Measurements from ENCODE around the gene TTLL6.
"Not testable (repeated sequence)": the region's sequence is repeated elsewhere in the genome, so short reads cannot be mapped to it uniquely, and the experiment has no call there.

Gene TTLL6

DNA sequence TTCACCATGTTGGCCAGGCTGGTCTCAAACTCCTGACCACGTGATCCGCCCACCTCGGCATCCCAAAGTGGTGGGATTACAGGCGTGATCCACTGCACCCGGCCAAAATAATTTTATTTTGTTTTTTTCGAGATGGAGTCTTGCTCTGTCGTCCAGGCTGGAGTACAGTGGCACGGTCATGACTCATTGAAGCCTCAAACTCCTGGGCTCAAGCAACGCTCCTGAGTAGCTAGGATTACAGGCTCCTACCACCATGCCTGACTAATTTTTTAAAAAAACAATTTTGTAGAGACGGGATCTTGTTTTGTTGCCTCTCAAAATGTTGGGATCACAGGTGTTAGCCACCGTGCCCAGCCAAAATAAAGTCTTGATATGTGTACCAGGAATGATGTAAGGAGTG is 2.4 kb upstream of the TTLL6 start:
- Histone ChIP-seq H3K4me3 (no peak overlapping the region), H3K27ac (no peak overlapping the region)

GRCh38 chr17:48818361-48818841 is 1.4 kb upstream of the TTLL6 start:
- H3K27ac ChIP-seq: no peak overlapping the region

GRCh38 chr17:48816438-48816773 is 623 bp downstream of the TTLL6 start:
- H3K4me3 ChIP-seq: peak overlapping the region in 4 of 7 experiments; percentile 18 to 38 (median 28)
- no peak overlapping the region for H3K27ac ChIP-seq

More at GRCh38 chr17:48818361-48818841, 1.4 kb upstream of the TTLL6 start:
- no peak overlapping the region for H3K4me3 ChIP-seq

DNA sequence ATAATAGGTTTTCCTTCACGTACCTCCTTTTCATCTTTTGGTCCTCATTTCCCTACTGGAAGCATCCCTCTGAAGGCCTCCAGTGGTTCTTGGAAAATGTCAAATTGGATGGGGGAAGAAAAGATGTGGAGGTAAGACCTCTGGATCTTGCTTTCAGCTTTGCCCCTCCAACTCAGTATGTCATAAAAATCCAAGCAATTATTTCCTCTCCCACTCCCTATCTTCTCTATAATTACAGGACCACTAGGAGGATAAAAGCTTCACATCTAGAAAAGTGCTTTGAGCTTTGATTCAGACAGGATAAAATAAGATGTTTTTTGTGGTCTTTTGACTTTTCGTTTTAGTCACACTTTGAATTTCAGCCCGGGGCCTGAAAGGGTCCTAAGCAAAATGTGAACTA is 1.7 kb downstream of the TTLL6 start:
- Histone ChIP-seq H3K4me3 (no peak overlapping the region), H3K27ac (no peak overlapping the region)

- Histone ChIP-seq H3K27ac (no peak overlapping the region), H3K4me3 (no peak overlapping the region)
Measured at GRCh38 chr17:48814504-48814903, 2.5 kb downstream of the TTLL6 start.

- H3K4me3 ChIP-seq: no peak overlapping the region
- no peak overlapping the region for H3K27ac ChIP-seq
Measured at GRCh38 chr17:48812001-48812400, 5.0 kb downstream of the TTLL6 start.

GRCh38 chr17:48809182-48809581 is 7.8 kb downstream of the TTLL6 start:
- no peak overlapping the region for H3K4me3 ChIP-seq
- no peak overlapping the region for H3K27ac ChIP-seq

DNA sequence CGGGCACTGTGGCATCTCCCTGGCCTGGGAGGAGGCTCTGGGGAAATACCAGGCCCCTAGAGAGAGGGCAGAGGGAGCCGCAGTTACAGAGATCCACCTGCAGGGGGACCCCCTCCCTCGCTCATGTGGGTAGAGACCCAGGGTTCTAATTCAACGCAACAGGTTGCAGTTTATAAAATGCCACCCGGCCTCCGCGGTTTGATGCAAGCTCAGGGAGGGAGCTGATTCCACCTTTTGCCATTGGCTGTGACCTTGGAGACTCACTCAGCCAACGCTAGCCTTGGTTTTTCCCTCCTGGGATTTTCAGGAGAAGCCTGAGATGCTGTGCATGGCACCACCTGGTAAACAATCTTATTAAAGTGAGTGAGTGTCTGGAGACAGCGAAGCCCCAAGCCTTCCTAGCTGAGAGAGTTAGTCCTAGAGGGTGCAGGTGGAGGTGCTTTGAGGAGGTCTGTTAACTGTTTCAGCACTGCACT is 12.1 kb downstream of the TTLL6 start:
- Histone ChIP-seq H3K4me3 (no peak overlapping the region), H3K27ac (no peak overlapping the region)

GRCh38 chr17:48800626-48801217 is 16.3 kb downstream of the TTLL6 start:
- Histone ChIP-seq H3K27ac (no peak overlapping the region), H3K4me3 (no peak overlapping the region)

GRCh38 chr17:48799069-48799723 is 17.8 kb downstream of the TTLL6 start:
- no peak overlapping the region for H3K27ac ChIP-seq
- no peak overlapping the region for H3K4me3 ChIP-seq

GRCh38 chr17:48796163-48796522 is 20.9 kb downstream of the TTLL6 start:
- H3K27ac ChIP-seq: peak overlapping the region in 3 of 21 experiments; percentile 11 to 65 (median 31)

DNA sequence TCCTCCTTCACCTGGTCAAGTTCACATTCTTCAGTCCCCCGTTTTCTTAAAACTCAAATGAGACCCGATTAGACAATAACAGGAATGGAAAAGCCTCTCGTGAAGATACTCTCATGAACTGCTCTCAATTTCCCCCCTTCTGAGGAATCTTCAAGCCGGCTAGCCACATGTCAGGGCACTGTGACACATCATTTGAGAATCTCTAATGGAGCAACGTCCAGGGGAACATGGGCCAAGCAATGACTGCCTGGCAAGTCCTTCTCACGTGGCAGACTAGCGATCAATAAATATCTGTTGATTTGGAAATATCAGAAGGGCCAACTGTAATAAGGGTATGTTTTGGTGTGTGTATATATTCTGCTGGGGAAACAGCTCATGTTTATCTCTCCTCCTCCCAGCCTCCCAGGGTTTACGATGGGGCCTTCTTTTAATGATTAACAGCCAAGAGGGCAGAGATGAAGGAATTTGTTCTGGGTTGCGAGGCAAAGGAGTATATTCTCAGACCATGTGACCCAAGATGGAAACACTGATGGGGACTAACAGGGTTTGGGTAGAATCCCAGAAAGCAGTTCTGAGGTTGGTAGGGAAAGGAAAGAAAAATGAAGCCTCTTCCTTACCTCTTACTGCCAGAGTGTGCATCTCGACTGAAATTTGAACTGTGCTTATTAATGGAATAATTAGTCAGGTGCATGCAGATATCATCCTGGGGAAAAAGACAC is 21.4 kb downstream of the TTLL6 start:
- H3K27ac ChIP-seq: peak overlapping the region in 6 of 21 experiments; percentile 11 to 65 (median 26)
- no peak overlapping the region for H3K4me3 ChIP-seq

More at GRCh38 chr17:48796163-48796522, 20.9 kb downstream of the TTLL6 start:
- not testable (repeated sequence) for H3K4me3 ChIP-seq

DNA sequence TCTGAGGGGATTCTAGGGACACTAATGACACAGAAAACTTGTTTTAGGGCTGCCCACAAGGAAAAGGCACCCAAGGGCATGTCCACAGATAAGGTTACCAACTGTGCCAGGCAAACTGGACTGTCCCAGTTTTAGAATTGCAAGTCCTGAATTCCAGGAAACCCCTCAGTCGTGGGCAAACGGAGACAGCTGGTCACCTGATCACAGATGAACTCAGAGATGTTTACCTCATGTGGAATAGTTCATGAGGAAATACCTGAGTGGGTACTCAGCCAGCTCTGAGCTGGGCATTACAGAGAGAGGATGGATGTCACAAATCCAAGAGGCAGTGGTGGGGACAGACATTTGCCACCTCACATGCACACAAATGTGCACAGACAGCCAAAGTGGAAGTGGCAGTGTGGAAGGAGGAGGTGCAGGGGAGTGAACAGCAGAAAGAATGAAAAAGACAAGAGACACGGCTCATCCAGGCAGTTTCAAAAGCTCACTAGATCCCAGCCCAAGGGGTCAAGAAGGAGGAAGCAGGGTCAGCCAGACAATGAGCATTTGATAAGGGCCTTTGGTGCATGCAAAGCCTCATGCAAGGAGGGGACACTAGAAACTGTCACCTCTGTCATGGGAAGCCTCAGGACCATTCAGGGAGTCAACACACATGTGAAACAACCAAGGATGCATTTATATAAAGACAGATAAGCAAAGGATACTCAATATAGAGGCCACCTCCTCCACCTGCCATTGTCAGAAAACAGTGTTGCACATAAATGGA is 24.8 kb downstream of the TTLL6 start:
- Histone ChIP-seq H3K4me3 (no peak overlapping the region), H3K27ac (no peak overlapping the region)

DNA sequence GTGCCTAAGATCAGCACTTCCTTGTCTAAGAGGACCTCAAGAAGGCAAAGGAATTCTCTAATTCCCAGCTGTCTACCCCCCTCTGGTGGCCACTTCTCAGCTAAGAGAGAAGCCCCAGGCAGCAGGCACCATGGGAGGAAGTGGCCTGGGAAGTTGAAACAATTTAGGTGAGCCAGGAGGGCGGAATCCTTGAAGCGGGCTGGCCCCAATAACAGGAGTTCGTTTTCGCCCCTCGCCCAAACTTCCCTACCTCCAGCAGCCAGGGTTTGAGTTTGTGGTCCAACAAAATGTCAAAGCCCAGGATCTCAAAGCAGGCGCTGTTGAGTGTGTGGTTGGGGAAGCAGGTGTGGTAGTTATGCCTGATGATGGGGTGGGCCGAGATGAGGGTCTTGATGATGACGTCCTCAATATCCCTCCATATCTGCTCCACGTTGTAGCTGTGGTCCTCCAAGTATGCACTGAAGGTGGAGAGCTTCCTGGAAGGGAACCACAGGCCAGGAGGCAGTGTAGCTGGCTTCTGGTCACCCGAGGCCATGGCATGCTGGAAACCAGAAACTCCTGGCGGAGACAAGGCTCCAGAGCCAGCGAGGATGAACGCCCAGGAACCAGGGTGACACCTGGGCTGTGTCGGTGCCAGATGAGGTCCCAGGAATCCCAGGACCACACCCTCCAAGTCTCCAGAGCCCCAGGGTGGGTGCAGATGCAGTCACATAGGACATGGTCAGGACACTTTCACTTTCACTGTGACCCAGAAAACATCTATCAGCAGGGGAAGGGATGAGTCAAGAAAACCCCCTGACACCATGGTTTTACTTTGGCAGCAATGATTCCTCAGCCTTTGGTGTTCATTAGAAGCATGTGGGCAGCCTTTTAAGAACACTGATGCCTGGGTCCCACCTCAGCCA is 25.6 kb downstream of the TTLL6 start:
- no peak overlapping the region for H3K4me3 ChIP-seq
- H3K27ac ChIP-seq: no peak overlapping the region

DNA sequence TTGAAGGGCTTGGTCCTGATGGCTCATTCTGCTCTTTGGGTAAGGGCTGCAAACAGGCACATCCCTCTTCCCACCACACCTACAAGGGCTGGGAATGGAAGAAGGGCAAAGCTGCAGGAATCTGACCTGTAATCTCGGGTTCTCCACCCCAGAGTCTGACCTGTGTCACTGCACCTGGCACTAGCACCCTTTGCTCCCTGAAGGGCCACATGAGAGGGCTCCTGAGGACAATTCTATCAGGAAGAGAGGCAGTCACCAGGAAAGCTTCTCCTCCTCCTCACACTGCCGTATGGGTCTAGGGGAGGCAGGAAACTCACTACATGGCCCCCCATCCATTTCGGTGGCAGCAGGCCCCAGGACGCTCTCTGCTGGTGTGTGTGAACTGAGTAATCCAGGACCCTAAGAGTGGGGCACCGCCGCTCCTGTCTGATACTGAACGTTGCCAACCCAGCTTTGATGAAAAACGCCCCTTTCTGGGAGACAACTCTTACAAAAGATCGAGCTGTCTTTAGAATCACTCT is 26.4 kb downstream of the TTLL6 start:
- Histone ChIP-seq H3K4me3 (no peak overlapping the region), H3K27ac (no peak overlapping the region)

GRCh38 chr17:48787828-48788227 is 29.2 kb downstream of the TTLL6 start:
- Histone ChIP-seq H3K4me3 (no peak overlapping the region), H3K27ac (no peak overlapping the region)

- Histone ChIP-seq H3K4me3 (no peak overlapping the region), H3K27ac (no peak overlapping the region)
Measured at GRCh38 chr17:48779421-48779820, 37.6 kb downstream of the TTLL6 start.

DNA sequence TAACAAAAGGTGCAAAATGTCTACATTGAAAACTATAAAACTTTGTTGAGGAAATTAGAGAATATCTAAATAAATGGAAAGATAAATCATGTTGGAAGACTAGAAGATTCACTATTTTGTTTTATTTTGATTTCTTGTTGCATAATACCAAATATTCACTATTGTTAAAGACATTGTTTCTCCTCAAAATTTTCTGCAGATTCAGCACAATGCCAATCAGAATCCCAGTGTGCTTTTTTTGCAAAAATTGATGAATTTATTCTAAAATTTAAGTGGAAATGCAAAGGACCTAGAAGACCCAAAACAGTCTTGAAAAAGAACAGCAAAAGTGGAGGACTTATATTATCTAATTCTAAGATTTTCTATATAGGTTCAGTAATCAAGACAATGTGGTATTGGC is 40.4 kb downstream of the TTLL6 start:
- Histone ChIP-seq H3K27ac (no peak overlapping the region), H3K4me3 (no peak overlapping the region)

GRCh38 chr17:48773245-48773644 is 43.8 kb downstream of the TTLL6 start:
- no peak overlapping the region for H3K27ac ChIP-seq

More at GRCh38 chr17:48773245-48773644, 43.8 kb downstream of the TTLL6 start:
- no peak overlapping the region for H3K4me3 ChIP-seq

Measured in skin epidermis (tissue), 12 donors.